Keratinocyte (primary cell): ENCODE data around the gene TMEM54. TPM values are rescaled to one million over a fixed set of nuclear protein-coding genes. Genes with fewer than 3 reads are reported as not detected.

ENCODE experiments used
- DNase-seq: peaks from one replicate; pipeline ENCODE4 v3.0.0-alpha.2; 2011; ENCODE audit warnings: low read depth, missing footprints, low spot score
- FAIRE-seq: peaks from 2 replicates; lab custom pipeline; 2011; peaks lifted over from hg19 to GRCh38; lab: Jason Lieb, UNC
- H2AFZ ChIP-seq: 2 replicates; pipeline ENCODE4 v1.6.0; 2012; ENCODE audit warnings: low read length, control low read depth, inconsistent platforms; ENCODE audit not compliant: control insufficient read depth
- H3K27ac ChIP-seq: 2 replicates; pipeline ENCODE4 v1.5.1; 2011; ENCODE audit warnings: low read length; ENCODE audit not compliant: control insufficient read depth, insufficient read depth
- H3K27me3 ChIP-seq: 3 replicates; pipeline ENCODE4 v1.6.0; 2011; ENCODE audit warnings: low read length; ENCODE audit not compliant: control insufficient read depth, insufficient read depth; ENCODE audit errors: extremely low read depth
- H3K36me3 ChIP-seq, 2 experiments: 2 replicates in 1 of 2; 3 replicates in 1 of 2; pipeline ENCODE4 v1.5.1; 2011; ENCODE audit warnings: low read length in 2 of 2, mild to moderate bottlenecking in 1 of 2; ENCODE audit not compliant: control insufficient read depth in 2 of 2, insufficient read depth in 2 of 2; ENCODE audit errors: extremely low read depth in 1 of 2
- H3K4me1 ChIP-seq: 3 replicates; pipeline ENCODE4 v1.5.1; 2011; ENCODE audit warnings: low read length; ENCODE audit not compliant: control insufficient read depth, insufficient read depth; ENCODE audit errors: extremely low read depth
- H3K4me2 ChIP-seq: 3 replicates; pipeline ENCODE4 v1.6.0; 2011; ENCODE audit warnings: low read depth, low read length; ENCODE audit not compliant: control insufficient read depth, insufficient read depth; ENCODE audit errors: extremely low read depth
- H3K4me3 ChIP-seq, 3 experiments: fragments of 200-600 bp in 1 of 3; sonication (generic) in 1 of 3; 2 replicates in 2 of 3; 3 replicates in 1 of 3; pipeline ENCODE4 v1.5.1; 2011 to 2016; ENCODE audit warnings: low read length in 3 of 3, mild to moderate bottlenecking in 3 of 3, control low read depth in 2 of 3, inconsistent platforms in 1 of 3, low read depth in 1 of 3, mixed read lengths in 1 of 3, mixed run types in 1 of 3, moderate library complexity in 1 of 3; ENCODE audit not compliant: control insufficient read depth in 2 of 3, insufficient read depth in 2 of 3; ENCODE audit errors: extremely low read depth in 1 of 3
- H3K79me2 ChIP-seq: 2 replicates; pipeline ENCODE4 v1.6.0; 2012; ENCODE audit warnings: low read length; ENCODE audit not compliant: control insufficient read depth, insufficient read depth
- H3K9ac ChIP-seq: 3 replicates; pipeline ENCODE4 v1.6.0; 2011; ENCODE audit warnings: low read length; ENCODE audit not compliant: control insufficient read depth, insufficient read depth; ENCODE audit errors: extremely low read depth
- H3K9me1 ChIP-seq: 3 replicates; pipeline ENCODE4 v1.6.0; 2011; ENCODE audit warnings: low read length; ENCODE audit not compliant: control insufficient read depth, insufficient read depth; ENCODE audit errors: extremely low read depth
- H3K9me3 ChIP-seq: 2 replicates; pipeline ENCODE4 v1.5.1; 2012; ENCODE audit warnings: low read depth, low read length; ENCODE audit not compliant: control insufficient read depth
- H4K20me1 ChIP-seq: 3 replicates; pipeline ENCODE4 v1.6.0; 2011; ENCODE audit warnings: low read length; ENCODE audit not compliant: control insufficient read depth, insufficient read depth; ENCODE audit errors: extremely low read depth
- EZH2 ChIP-seq: IDR thresholded peaks from one replicate; pipeline ENCODE4 v1.6.1; 2012; ENCODE audit warnings: inconsistent platforms, mild to moderate bottlenecking, low read length, moderate library complexity
- dilution Hi-C: fragments of 300-500 bp; cut with MboI; formaldehyde crosslinking; loops from one replicate; pipeline ENCODE4 v1.7.0; 2020; ENCODE audit warnings: low sequenced_read_pairs; ENCODE audit not compliant: extremely low pct_ligation_motif_present
- polyA plus RNA-seq, 5 experiments: library from polyadenylated mRNA; depleted of rRNA in 3 of 5; stranded (reverse) in 3 of 5; stranded (forward) in 1 of 5; unstranded in 1 of 5; fragments of >200 nt; gene quantifications; 1 replicate in 1 of 5; 2 replicates in 3 of 5; 3 replicates in 1 of 5; pipeline versions ENCODE4 v1.2.1 to v1.2.3, GENCODE V29; 2011 to 2012; ENCODE audit warnings: missing spikeins in 2 of 5, low read depth in 1 of 5, low replicate concordance in 1 of 5
- TF ChIP-seq, protein P1 (sequence below), 3 experiments: IDR thresholded peaks in 1 of 3; conservative IDR thresholded peaks in 1 of 3; optimal IDR thresholded peaks in 1 of 3; 2 replicates in 2 of 3; 3 replicates in 1 of 3; pipeline versions ENCODE3 to v1.5.1; 2011; ENCODE audit warnings: low read length in 3 of 3, mild to moderate bottlenecking in 3 of 3, moderate library complexity in 2 of 3, control low read depth in 1 of 3, inconsistent platforms in 1 of 3; ENCODE audit not compliant: insufficient read depth in 2 of 3; ENCODE audit errors: extremely low read depth in 1 of 3

TMEM54 gene
- polyA plus RNA-seq, 1 donor (not counting 4 experiments of a cell fraction or from before 2014, with no cell fraction given): 59.4 TPM

DNA sequence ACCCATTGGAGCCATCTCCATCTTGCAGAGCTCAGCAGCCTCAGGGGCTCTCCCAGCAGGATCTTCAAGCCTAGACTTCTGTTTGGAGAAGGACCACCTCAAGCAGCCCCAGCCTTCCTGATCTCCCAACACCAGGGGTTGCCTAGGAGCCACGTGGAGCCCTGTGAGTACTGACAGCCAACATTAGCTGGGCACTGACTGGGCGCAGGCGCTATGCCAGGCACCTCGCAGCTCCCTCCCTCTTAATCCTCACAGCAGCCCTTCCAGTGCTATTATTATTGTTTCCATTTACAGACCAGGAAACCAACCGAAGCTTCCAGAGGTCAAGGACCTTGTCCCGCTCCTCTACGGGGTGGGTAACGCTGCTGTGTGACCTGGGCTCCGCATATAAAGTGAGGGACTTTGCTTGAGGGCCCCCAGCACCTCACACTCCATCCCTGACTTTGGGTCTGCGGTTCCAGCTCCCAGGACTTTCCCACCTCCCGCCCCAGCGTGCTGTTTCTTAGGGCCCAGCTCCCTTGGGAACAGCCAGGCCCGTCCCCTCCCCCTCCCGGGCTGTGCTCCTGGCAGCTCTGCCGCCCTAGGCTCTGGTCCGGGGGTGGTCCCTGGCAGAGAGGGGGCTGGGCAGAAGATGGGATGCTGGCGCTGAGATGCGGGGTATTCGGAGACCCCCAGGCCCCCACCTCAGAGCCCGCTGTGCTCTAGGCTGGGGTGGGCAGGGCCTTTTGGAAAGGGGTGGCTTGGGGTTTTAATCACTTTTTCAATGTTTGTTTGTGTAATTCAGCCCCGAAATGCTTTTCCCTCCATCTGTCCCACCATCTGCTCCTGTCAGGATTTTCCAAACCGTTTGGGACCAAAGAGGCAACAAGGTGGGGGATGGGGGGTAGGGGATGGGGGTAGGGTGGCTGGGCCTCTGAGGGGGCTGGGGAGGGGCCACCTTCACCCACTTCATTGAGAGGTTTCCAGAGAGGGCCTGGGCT lies 19.0 kb downstream of the TMEM54 start:
- H3K9me3 ChIP-seq: no peaks in the 10 kb centered on the region
- no peaks in the 10 kb centered on the region for H3K4me1 ChIP-seq
- H3K4me2 ChIP-seq: no peak overlapping the region
- DNase-seq (no peak), FAIRE-seq (no peak)
- H3K36me3 ChIP-seq: no peaks in the 10 kb centered on the region
- no peak overlapping the region for H3K27ac ChIP-seq
- no peaks in the 10 kb centered on the region for H3K9me1 ChIP-seq
- no peak for TF ChIP-seq EZH2
- TF ChIP-seq, protein P1, sequence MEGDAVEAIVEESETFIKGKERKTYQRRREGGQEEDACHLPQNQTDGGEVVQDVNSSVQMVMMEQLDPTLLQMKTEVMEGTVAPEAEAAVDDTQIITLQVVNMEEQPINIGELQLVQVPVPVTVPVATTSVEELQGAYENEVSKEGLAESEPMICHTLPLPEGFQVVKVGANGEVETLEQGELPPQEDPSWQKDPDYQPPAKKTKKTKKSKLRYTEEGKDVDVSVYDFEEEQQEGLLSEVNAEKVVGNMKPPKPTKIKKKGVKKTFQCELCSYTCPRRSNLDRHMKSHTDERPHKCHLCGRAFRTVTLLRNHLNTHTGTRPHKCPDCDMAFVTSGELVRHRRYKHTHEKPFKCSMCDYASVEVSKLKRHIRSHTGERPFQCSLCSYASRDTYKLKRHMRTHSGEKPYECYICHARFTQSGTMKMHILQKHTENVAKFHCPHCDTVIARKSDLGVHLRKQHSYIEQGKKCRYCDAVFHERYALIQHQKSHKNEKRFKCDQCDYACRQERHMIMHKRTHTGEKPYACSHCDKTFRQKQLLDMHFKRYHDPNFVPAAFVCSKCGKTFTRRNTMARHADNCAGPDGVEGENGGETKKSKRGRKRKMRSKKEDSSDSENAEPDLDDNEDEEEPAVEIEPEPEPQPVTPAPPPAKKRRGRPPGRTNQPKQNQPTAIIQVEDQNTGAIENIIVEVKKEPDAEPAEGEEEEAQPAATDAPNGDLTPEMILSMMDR (optimal IDR thresholded peaks at IDR 0.05 in 1 of 3, IDR thresholded peaks at IDR 0.05 in 1 of 3, conservative IDR thresholded peaks at IDR 0.05 in 1 of 3; ENCODE audit: extremely low read depth in 1 of 3, insufficient read depth in 2 of 3, low read length in 3 of 3): no peak
- no peak overlapping the region for H3K9ac ChIP-seq
- no peak overlapping the region for H2AFZ ChIP-seq
- no peaks in the 10 kb centered on the region for H3K79me2 ChIP-seq
- peaks cover 3% of the 10 kb centered on the region for H4K20me1 ChIP-seq
- no peak overlapping the region for H3K4me3 ChIP-seq
- dilution Hi-C loops: no loop called here
- peaks cover 26% of the 10 kb centered on the region for H3K27me3 ChIP-seq

- no peak overlapping the region for H3K4me3 ChIP-seq
- H3K27me3 ChIP-seq: peaks cover 19% of the 10 kb centered on the region
- FAIRE-seq (no peak), DNase-seq (no peak)
- dilution Hi-C loops: no loop called here
- no peaks in the 10 kb centered on the region for H3K9me3 ChIP-seq
- no peak overlapping the region for H3K9ac ChIP-seq
- H2AFZ ChIP-seq: no peak overlapping the region
- H3K4me2 ChIP-seq: no peak overlapping the region
- no peaks in the 10 kb centered on the region for H3K4me1 ChIP-seq
- H3K9me1 ChIP-seq: no peaks in the 10 kb centered on the region
- H4K20me1 ChIP-seq: no peaks in the 10 kb centered on the region
- no peak overlapping the region for H3K27ac ChIP-seq
- no peaks in the 10 kb centered on the region for H3K36me3 ChIP-seq
- H3K79me2 ChIP-seq: no peaks in the 10 kb centered on the region
- TF ChIP-seq, protein P1 (optimal IDR thresholded peaks at IDR 0.05 in 1 of 3, IDR thresholded peaks at IDR 0.05 in 1 of 3, conservative IDR thresholded peaks at IDR 0.05 in 1 of 3; ENCODE audit: extremely low read depth in 1 of 3, insufficient read depth in 2 of 3, low read length in 3 of 3): no peak
- no peak for TF ChIP-seq EZH2
Measured at GRCh38 chr1:32881291-32881690, 19.9 kb downstream of the TMEM54 start.
